Activated T-cell treated with anti-CD3 and anti-CD28 coated beads for 4 hours (primary cell): Measurements from ENCODE around the gene XRCC5.

Source experiments
- DNase-seq: peaks from one replicate; pipeline ENCODE4 v3.0.0-alpha.2; 2020

Gene XRCC5

GRCh38 chr2:216161967-216162366 is 52.8 kb downstream of the XRCC5 start:
- DNase-seq, result no peak

DNA sequence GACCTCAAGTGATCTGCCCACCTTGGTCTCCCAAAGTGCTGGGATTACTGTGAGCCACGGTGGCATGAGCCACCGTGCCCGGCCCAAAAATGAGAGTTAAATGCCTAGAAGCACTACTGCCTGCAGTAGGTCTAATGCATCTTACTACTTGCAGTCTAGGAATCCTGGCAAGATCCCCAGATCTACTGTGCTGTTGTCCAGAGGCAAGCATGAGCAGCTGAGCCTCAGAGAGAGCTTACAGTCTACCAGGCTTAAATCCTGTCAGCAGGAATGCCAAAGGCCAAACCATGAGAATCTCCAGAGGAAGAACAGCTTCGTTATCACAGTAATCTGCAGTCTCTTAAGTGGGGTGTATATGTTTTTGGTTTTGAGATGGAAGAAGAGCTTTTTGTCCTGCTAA is 54.4 kb downstream of the XRCC5 start:
- DNase-seq, result no peak

GRCh38 chr2:216164087-216164486 is 54.9 kb downstream of the XRCC5 start:
- no peak for DNase-seq

GRCh38 chr2:216164576-216164975 is 55.4 kb downstream of the XRCC5 start:
- no peak for DNase-seq

GRCh38 chr2:216165711-216166110 is 56.6 kb downstream of the XRCC5 start:
- DNase-seq, result no peak

GRCh38 chr2:216169087-216169486 is 59.9 kb downstream of the XRCC5 start:
- DNase-seq, result no peak

GRCh38 chr2:216170076-216170763 is 61.1 kb downstream of the XRCC5 start:
- no peak for DNase-seq

DNA sequence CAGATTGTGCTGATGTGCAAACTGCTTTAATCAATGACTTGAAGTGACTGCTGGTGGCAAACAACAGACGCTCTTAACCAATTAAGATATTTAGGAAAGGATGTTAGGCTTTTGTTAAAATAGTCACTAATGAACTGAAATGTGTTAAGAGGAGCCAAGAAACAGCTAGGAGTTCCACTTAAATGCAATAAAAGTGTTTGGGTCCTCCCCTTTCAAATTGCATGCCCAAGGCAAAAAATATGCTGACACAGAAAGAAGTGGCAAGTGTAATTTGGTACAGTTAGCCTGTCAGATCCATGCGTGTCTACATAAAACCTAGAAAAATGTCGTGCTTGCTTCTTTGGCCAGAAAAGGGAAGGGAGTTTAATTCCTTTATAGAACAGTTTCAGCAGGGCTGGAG is 61.9 kb downstream of the XRCC5 start:
- DNase-seq, result no peak

- no peak for DNase-seq
These were observed 63.3 kb downstream of the XRCC5 start for GRCh38 chr2:216172493-216172892.

GRCh38 chr2:216179015-216179414 is 69.9 kb downstream of the XRCC5 start:
- DNase-seq, result no peak

DNA sequence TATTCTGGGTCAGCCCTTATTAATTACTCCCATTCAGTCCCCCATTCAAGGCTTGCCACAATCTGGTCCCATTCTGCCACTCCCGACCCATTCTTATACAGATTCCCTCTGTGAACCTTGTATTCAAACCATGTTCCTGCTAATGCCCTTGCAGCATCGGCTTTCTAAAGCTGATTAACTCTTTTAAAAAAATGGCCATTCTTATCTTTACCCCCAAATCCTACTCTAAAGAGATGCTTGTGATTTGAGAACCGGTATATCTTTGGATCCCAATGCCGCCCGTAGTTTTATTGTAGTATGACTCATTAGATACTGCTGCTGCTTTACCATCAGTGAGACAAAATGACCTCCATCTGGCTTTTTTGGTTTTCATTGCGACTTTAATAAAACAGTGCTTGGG is 72.2 kb downstream of the XRCC5 start:
- no peak for DNase-seq

DNA sequence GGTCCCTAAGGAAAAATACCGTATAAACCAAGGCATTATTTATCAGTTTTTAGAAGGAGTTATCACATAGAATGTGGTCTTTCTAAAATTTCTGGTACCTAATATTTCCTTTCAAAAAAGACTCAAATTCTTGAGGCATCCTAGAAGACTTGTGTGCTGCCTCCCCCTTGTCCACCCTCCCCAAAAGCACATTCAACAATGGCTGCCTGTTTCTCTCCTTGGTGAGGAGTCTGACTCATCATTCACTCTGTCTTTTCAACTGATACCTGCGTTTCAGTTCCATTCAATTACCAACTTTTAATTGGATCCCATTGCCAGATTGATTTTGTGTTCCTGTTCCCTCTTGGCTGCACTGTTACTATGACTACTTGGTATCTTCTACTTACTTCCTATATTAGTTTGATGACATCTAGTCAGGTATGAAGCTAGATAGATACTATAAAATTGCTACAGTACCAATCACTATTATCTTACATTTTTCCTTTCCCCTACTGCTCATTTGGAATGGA is 72.9 kb downstream of the XRCC5 start:
- no peak for DNase-seq

GRCh38 chr2:216183462-216183861 is 74.3 kb downstream of the XRCC5 start:
- DNase-seq, result no peak

DNA sequence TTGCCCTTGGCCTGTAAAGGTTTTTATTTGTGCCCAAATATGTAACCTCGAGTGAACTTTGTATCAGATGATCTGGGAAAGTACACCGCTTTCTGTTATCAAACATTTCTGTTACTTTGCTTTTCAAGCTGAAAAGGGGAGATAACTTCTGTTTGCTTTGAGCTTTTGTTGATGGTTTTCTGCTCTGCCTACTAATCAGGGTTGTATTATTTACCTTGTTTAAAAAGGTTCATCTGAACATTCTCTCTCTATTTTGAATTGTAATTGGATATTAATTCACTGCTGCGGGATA is 79.4 kb downstream of the XRCC5 start:
- no peak for DNase-seq

DNA sequence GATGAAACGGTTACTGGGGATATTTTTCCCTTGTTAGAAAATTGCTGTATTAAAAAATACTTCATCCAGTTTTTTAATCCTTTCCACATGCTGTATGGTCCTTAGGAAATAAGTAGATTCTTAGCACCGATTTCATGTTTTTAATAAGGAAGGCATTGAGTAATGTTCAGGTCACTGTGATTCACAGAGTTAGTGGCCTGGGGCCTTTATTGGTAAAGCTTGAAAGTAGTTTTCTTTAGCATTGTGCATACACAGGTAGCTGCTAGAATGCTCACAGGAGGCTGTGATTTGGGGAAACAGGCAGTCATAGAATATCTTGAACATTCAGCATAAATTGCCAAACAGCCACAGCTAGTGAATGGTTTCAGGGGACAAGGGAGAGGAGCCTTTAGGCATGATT is 79.8 kb downstream of the XRCC5 start:
- no peak for DNase-seq

- no peak for DNase-seq
These were observed 80.3 kb downstream of the XRCC5 start for GRCh38 chr2:216189410-216189809.

DNA sequence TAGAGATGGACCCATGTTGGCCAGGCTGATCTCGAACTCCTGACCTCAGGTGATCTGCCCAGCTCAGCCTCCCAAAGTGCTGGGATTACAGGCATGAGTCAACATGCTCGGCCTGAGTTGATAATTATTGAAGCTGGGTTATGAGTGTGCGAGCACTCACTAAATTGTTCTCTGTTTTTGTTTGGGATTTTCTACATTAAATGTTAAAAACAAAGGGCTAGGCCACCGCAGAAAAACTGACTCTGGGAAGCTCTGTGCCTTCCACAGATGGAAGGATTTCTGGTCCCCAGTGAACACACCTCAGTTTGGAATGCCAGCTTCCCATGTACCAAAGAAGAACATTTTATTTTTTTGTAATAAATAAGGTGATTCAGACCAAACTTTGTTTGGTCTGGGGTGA is 83.0 kb downstream of the XRCC5 start:
- DNase-seq, result no peak

DNA sequence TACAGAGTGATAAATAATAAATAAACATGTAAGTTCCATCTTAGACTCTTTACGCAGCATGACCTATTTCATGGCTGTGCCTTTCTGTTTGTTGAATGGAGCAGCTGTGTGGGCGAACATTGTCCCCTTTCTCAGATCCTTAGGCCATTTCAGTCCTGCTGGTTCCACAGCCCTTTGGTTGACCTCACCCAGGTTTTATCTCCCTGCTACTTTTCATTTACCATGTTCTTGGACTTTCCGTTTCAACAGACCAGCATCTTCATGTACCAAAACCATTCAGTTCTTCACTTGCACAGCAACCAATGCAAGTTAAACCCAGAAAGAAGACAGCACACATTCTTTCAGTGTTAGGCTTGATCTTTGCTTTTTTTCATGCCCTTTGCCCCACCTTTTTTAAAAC is 83.8 kb downstream of the XRCC5 start:
- no peak for DNase-seq

DNA sequence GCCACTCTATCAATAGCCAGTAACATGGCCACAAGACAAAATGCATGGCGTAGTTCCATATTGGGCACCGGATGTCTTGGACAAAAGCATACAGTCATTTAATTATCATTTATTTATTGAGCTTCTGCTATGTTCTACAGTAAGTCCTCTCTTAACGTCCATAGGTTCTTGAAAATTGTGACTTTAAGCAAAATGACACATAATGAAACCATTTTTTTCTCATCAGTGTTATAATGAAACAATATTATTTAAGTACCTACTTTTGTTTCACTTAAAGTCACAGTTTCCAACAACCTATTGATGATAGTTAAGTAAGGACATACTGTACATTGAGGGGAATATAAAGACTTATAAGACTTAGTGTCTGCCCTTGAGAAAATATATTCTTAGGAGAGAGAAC is 84.9 kb downstream of the XRCC5 start:
- DNase-seq, result no peak

GRCh38 chr2:216194561-216194960 is 85.4 kb downstream of the XRCC5 start:
- no peak for DNase-seq

DNA sequence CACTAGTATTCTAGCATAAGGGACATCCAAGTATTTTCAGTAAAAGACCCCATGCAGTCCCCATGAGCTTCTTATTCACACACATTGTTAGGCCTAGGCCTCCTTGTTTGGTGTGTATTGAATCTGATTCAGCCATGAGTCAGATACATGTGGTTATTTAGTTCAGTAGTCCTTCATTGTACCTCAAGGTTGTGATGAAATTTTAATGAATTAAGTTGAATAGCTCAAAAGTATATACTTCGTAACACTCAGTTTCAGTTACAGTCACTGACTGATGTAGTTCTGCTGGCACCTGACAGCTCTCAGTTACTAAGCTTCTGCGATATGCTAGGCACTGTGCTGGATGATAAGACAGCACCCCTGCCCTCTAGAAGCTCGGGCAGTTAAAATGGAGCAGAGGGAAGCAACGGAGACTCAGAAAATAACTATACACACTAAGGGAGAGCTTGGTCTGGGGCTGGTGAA is 86.4 kb downstream of the XRCC5 start:
- DNase-seq, result no peak

- no peak for DNase-seq
These were observed 92.7 kb downstream of the XRCC5 start for GRCh38 chr2:216201692-216202306.

- DNase-seq, result no peak
These were observed 93.6 kb downstream of the XRCC5 start for GRCh38 chr2:216202626-216203250.

GRCh38 chr2:216205486-216205885 is 96.3 kb downstream of the XRCC5 start:
- DNase-seq, result no peak
